Measurements from ENCODE around the gene SHPK. TPM values are rescaled to one million over a fixed set of nuclear protein-coding genes. Genes with fewer than 3 reads are reported as not detected.
A peak's percentile ranks its signal among the peaks of the same experiment; 100 is the strongest.

The SHPK gene
- total and polyA plus RNA-seq, 9 of the 15 experiments (the other 6 are each of a cell fraction or from before 2014, with no cell fraction given), result 2.5 to 16.3 (median 11.8) TPM

- no peaks in the 10 kb centered on the region for H3K9me3 ChIP-seq (replicated peaks; ENCODE audit: control insufficient read depth, insufficient read depth, low read depth, low read length)
- peak; percentile 46 for FAIRE-seq
- CTCF ChIA-PET (ENCODE audit: low intra/inter-chr PET ratio), result interaction anchor here (0.7 to 1.5 kb wide), 2 partner anchors 45 to 90 kb away, joined by 3 to 9 read pairs; no protein-coding TSS in a partner anchor
- H3K4me1 ChIP-seq (replicated peaks in 1 of 2; ENCODE audit: control insufficient read depth in 2 of 2, insufficient read depth in 2 of 2, low read length in 2 of 2), result peaks cover 0 to 4% of the 10 kb centered on the region in 2 experiments; a peak in 2 of 5 replicates
- H3K27me3 ChIP-seq (ENCODE audit: control insufficient read depth in 2 of 2, insufficient read depth in 2 of 2, low read length in 2 of 2), result no peaks in the 10 kb centered on the region
- no peaks in the 10 kb centered on the region for H4K20me1 ChIP-seq (replicated peaks; ENCODE audit: control insufficient read depth, insufficient read depth, low read length)
- no peak overlapping the region for H2AFZ ChIP-seq (ENCODE audit: low read depth, low read length)
- H3K4me3 ChIP-seq, result no peak overlapping the region
- BruUV-seq (replicated peaks), result no TSS peak
- no peaks in the 10 kb centered on the region for H3K36me3 ChIP-seq (ENCODE audit: control insufficient read depth, insufficient read depth, low read length)
- H3K79me2 ChIP-seq (ENCODE audit: control insufficient read depth, insufficient read depth, low read length), result no peaks in the 10 kb centered on the region
- H3K9me1 ChIP-seq (ENCODE audit: control insufficient read depth, insufficient read depth, low read length), result no peaks in the 10 kb centered on the region
- in situ Hi-C loops (cut with MboI), result no loop called here
- H3K9ac ChIP-seq (ENCODE audit: insufficient read depth in 1 of 2, low read depth in 2 of 2, low read length in 2 of 2), result no peak overlapping the region
- DNase-seq (ENCODE audit: extremely low read depth in 1 of 4, low spot score in 3 of 4), result peak; percentile 60 to 75 (median 64)
- 4% methylated on average over 12 of the region's 16 CpGs for WGBS (ENCODE audit: insufficient coverage, low coverage, missing lambda C conversion rate)
- no peak overlapping the region for H3K27ac ChIP-seq (ENCODE audit: extremely low read depth, low read depth, low read length)
- intact Hi-C loops (cut with micrococcal nuclease), result loop anchor here (5.0 to 10.0 kb wide), 2 partner anchors 35 to 92 kb away; partner anchors contain the start of genes CTNS, P2RX5 and SHPK
- no peak overlapping the region for H3K4me2 ChIP-seq (ENCODE audit: insufficient read depth, low read length)
- ATAC-seq, result peak; percentile 95
- POLR2A ChIA-PET, result interaction anchor here (0.8 to 1.4 kb wide), 3 partner anchors 8 to 20 kb away, joined by 4 to 5 read pairs (median 5); no protein-coding TSS in a partner anchor
- TF ChIP-seq SFPQ (IDR thresholded peaks at IDR 0.05; ENCODE audit: low read depth, low read length) (no peak), MCM5 (IDR thresholded peaks at IDR 0.05; ENCODE audit: low read depth) (no peak), ZNF584 (CRISPR knock-in tag; IDR thresholded peaks at IDR 0.05; ENCODE audit: low read depth) (no peak), ZNF197 (CRISPR knock-in tag; IDR thresholded peaks at IDR 0.05; ENCODE audit: low read depth) (no peak), BRF1 (IDR thresholded peaks at IDR 0.05; ENCODE audit: borderline replicate concordance, extremely low read depth, insufficient read length) (no peak), HMGXB4 (CRISPR knock-in tag; IDR thresholded peaks at IDR 0.05) (no peak), HOMEZ (CRISPR knock-in tag; IDR thresholded peaks at IDR 0.05) (no peak), ZNF3 (CRISPR knock-in tag; IDR thresholded peaks at IDR 0.05) (no peak), GTF2E2 (tag; IDR thresholded peaks at IDR 0.05) (no peak), SMARCC2 (IDR thresholded peaks at IDR 0.05; ENCODE audit: low read depth) (no peak)
Observed at GRCh38 chr17:3602499-3602898, 33.6 kb downstream of the SHPK start.

Data from K562 (cell line).